Measurements from ENCODE around the gene DAPK3. TPM values are rescaled to one million over a fixed set of nuclear protein-coding genes. Genes with fewer than 3 reads are reported as not detected.
"Not testable (repeated sequence)": the region's sequence is repeated elsewhere in the genome, so short reads cannot be mapped to it uniquely, and the experiment has no call there.

The DAPK3 gene
- total RNA-seq, 1 donor from 2014 or later: 67.5 TPM

DNA sequence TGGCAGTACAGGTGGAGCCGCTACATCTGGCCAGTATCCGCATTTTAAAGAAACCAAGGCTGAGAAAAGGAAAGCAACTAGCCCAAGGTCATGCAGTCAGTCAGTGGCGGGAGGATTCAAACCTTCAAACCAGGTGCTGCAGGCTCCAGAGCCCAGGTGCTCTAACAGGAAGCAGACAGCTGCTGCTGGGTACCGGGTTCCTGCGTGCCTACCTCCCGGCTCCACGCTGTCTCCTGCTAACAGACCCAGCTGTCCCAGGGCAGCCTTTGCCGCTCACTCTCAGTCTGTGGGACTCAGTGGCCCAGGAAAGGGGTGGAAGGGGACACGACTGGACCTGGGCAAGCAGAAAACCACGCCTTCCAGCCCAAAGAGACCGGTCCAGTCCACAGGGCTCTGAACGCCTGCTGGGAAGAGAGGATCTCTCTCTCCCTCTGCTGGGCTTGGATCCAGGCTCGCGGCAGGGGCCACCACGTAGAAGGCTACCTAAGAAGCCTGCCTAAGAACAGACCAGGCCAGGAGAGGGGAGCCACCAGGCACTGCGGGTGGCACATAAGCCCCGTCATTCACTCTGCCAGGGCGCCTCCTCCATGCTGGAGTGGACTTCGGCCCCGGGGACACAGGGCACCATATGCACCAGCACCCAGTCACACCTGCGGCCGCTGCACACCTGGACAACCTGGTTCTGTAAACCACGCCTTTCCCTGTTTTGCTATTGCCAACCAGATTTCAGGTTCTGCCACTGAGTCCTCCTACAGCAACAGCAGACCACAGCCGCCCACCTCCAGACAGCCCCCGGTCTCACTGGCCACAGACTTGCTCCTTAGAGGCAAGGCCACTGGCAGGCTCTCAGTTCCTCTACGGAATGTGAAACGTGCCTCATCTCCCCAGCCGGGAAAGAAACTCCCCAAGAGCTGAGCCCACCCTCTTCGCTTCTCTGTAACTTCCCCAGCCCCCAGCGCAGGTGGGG is 4.6 kb downstream of the DAPK3 start:
- intact Hi-C loops (cut with DNase I): loop anchor here (5.0 to 10.0 kb wide), 2 partner anchors 34 to 202 kb away; partner anchors contain the start of genes APBA3, MRPL54 and NMRK2
- no peak for DNase-seq (ENCODE audit: missing footprints)
- no peak for ATAC-seq

DNA sequence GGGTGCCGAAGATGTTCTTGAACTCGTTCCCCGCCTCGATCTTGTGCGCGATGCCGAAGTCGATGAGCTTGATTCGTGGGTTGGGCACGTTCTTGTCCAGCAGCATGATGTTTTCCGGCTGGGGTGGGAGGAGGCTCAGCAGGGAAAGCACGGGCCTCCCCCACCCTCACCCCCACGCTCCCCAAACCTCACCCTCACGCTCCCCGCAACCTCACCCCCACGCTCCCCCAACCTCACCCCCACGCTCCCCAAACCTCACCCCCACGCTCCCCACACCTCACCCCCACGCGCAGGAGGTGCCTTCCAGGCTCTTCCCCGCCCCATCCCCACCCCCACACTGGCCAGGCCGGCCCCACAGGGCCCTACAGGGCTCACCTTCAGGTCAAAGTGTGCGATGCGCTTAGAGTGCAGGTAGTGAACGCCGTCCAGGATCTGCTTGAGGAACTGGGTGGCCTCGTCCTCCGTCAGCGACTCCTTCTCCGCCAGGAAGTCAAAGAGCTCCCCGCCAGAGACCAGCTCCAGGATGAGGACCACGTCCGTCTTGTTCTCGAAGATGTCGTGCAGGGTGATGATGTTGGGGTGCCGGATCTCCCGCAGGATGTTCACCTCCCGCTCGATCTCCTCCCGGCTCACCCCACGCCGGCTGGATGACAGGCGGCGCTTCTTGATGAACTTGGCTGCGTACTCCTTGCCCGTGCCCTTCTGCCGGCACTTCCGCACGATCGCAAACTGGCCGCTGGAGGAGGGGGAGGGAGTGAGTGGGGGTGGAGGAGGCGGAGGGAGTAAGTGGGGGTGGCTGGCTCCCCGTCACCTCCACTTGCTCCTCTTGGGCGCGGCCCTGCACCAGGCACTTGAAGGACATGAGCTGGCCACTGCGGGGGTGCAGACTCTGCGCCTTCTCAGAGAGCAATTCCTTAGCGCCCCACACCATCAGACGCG is 6.4 kb downstream of the DAPK3 start:
- no peak for ATAC-seq
- intact Hi-C loops (cut with DNase I): loop anchor here (5.0 to 10.0 kb wide), 2 partner anchors 32 to 200 kb away; partner anchors contain the start of genes APBA3, MRPL54 and NMRK2
- DNase-seq (ENCODE audit: missing footprints): no peak

DNA sequence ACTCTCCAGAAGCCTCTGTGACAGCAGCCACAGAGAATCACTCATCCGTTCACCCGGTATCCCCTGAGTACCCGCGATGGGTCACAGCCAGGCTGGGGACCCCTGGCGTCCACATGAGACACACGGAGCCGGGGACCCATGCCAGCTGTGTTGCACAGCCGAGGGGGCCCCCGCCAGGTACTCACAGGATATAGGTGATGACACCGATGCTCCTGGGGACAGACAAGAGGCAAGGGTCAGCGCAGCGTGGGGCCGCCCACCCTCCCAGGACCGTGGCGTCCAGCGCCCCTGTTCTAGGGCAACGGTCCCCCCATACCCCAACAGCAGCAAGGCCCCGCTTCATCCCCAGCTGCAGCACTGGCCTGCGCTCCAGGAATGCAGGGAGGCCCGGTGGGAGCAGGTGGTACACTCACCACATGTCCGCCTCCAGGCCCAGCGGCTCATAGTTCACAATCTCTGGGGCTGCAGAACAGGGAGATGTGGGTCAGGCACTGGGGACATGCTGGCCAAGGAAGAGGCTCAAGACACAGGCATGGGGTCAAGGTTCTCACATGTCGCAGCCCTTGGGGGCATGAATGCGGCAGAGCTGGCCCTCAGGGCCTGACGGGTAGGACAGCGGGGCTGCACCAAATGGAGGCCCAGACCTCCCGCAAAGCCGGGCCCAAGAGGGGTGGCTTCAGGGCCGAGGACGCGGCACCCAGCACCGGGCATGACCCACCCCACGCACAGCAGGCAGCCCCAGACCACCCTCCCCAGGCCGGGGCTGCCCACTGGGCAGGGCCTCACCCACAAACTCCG is 7.2 kb downstream of the DAPK3 start:
- intact Hi-C loops (cut with DNase I): loop anchor here (10.0 kb wide), 1 partner anchor 199 kb away; the partner anchor contains the start of genes APBA3 and MRPL54
- ATAC-seq (no peak), DNase-seq (ENCODE audit: missing footprints) (no peak)

DNA sequence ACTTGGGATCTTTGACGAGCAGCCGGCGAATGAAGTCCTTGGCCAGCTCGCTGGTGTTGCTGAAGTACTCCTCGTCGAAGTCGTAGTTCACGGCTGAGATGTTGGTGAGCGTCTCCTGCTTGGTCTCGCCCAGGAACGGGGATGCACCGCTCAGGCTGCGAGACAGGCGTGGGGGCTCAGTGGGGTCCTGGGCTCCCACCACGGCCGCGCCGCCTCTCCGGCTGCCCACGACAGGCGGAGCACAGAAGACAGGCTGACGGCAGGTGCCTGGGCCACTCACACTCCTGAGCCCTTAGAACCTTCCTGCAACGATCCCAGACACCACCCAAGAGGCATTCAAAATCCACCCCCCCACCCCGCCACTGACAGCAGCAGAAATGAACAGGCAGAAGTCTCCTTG is 9.9 kb downstream of the DAPK3 start:
- DNase-seq (ENCODE audit: missing footprints): no peak
- ATAC-seq: peak; percentile 5
- intact Hi-C loops (cut with DNase I): loop anchor here (10.0 kb wide), 1 partner anchor 196 kb away; the partner anchor contains the start of genes APBA3 and MRPL54

DNA sequence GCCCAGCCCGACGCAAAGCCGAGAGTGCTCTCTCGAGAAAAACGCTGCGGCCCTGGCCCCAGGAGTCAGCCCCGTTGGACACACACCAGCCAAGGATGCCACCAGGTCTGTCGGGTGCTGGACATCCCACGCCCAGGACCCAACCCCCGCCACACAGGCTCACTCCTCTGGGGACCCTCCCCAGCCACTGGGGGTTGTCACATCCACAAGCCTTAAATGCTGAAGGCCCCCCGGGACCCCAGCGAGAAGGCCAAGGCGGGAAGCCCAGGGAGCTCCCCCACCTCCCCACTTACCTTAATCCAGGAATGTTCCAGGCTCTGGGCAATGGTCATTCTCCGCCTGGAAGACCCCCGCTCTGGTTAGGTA is 11.2 kb downstream of the DAPK3 start:
- DNase-seq (ENCODE audit: missing footprints) (no peak), ATAC-seq (no peak)
- intact Hi-C loops (cut with DNase I): loop anchor here (10.0 kb wide), 1 partner anchor 195 kb away; the partner anchor contains the start of genes APBA3 and MRPL54

DNA sequence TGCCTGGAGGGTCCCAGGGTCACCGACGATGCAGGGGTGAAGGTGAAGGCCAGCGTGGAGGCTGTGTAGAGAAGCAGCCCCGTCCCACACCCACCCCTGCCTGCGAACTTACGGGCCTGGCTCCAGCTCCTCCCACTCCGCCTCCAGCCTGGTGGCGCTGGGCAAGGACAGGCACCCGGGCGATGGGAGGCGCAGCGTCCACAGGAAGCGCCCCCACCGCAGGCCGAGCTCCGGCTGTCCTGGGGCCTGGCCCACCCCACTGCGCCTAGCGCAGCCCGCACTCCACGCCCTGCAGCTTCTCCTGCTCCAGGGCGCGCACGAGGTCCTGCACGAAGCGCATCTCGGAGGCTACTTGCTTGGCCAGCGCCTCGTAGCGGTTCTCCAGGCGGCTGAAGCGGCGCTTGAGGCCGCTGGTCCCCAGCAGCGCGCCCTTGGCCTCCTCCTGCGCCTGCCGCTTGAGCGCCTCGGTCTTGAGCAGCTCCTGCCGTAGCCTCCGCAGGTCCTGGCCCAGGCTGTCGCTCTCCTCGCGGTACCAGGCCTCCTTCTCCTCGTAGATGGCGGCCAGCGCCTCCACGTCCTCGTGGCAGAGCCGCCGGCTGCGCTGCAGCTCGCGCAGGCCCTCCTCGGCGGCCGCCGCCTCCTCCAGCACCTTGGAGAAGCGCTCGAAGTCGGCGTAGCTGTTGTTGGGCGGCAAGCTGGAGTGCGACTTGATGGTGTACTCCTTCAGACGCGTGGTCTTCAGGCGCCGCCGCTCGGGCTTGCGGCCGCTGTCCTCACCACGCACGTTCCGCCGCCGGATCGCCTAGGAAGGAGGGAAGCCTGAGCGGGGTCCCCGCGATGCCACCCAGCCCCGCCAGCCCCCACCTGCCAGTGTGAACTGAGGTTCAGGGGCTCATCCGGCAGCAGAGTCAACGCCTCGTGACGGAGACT is 11.8 kb downstream of the DAPK3 start:
- intact Hi-C loops (cut with DNase I): no loop called here
- ATAC-seq: no peak
- DNase-seq (ENCODE audit: missing footprints): no peak

DNA sequence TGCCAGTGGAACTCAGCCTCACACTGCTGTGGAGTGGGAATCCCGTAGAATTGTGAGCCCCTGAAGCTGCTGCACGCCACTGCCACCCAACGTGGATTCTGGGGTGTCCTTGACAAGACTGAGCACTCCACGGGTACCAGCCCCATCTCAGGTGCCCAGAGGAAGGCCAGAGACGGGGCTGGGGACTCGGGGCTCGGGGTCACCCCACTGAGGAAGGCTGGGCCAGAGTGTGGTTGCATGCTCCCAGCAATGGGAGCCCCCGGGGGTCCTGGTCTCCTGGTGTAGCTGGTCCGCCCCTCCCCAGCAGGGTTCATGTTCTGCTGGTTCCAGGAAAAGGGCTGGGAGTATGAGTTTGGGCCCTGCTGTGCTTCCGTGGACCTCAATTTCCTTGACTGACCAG is 15.2 kb downstream of the DAPK3 start:
- intact Hi-C loops (cut with DNase I): no loop called here
- DNase-seq (ENCODE audit: missing footprints): no peak
- no peak for ATAC-seq

DNA sequence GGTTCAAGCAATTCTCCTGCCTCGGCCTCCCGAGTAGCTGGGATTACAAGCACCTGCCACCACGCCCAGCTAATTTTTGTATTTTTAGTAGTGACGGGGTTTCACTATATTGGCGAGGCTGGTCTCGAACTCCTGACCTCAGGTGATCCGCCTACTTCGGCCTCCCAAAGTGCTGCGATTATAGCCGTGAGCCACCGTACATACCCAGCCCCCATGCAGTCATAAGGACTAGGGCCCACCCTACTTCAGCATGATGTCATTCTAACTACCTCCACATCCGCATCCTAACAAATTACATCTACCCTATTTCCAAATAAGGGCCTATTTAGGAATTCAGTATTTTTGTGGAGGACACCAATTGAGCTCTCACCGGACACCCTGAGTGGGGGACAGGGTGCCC is 15.6 kb downstream of the DAPK3 start:
- ATAC-seq; DNase-seq (ENCODE audit: missing footprints); intact Hi-C loops (cut with DNase I): not testable (repeated sequence)

DNA sequence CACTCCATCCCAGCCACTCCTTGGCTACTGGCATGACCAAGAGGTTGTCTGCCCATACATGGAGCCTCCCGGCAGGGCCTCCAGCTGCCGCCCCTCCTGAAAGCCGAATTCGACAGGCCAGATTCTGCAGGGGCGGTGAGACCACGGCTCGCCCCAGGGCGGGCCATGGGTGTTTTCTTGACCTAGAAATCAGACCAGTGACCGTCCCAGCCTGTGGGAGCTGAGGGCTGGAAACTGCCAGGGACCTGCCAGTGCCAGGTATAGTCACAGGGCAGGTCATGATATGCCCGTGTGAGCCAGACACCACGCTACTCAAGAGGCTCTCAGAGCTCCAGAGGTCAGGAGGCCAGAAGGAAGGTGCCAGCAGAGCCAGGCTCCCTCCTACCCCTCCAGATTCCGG is 16.8 kb downstream of the DAPK3 start:
- DNase-seq (ENCODE audit: missing footprints) (no peak), ATAC-seq (peak; percentile 37)
- intact Hi-C loops (cut with DNase I): loop anchor here (5.0 kb wide), 1 partner anchor 1787 kb away; no protein-coding TSS in a partner anchor

DNA sequence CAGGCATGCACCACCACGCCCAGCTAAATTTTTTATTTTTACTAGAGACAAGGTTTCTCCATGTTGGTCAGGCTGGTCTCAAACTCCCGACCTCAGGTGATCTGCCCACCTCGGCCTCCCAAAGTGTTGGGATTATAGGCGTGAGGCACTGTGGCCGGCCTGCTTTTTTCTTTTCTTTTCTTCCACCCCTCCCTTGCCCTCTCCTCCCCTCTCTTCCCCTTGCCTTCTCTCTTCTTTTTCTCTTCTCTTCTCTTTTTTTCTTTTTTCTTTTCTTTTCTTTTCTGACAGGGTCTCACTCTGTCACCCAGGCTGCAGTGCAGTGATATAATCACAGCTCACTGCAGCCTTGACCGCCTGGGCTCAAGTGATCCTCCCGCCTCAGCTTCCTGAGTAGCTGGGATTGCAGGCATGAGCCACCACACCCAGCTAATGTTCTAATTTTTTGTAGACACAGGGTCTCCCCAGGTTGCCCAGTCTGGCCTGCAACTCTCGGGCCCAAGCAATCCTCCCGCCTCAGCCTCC is 18.1 kb downstream of the DAPK3 start:
- DNase-seq (ENCODE audit: missing footprints); ATAC-seq: not testable (repeated sequence)
- intact Hi-C loops (cut with DNase I): loop anchor here (5.0 kb wide), 1 partner anchor 1786 kb away; no protein-coding TSS in a partner anchor

DNA sequence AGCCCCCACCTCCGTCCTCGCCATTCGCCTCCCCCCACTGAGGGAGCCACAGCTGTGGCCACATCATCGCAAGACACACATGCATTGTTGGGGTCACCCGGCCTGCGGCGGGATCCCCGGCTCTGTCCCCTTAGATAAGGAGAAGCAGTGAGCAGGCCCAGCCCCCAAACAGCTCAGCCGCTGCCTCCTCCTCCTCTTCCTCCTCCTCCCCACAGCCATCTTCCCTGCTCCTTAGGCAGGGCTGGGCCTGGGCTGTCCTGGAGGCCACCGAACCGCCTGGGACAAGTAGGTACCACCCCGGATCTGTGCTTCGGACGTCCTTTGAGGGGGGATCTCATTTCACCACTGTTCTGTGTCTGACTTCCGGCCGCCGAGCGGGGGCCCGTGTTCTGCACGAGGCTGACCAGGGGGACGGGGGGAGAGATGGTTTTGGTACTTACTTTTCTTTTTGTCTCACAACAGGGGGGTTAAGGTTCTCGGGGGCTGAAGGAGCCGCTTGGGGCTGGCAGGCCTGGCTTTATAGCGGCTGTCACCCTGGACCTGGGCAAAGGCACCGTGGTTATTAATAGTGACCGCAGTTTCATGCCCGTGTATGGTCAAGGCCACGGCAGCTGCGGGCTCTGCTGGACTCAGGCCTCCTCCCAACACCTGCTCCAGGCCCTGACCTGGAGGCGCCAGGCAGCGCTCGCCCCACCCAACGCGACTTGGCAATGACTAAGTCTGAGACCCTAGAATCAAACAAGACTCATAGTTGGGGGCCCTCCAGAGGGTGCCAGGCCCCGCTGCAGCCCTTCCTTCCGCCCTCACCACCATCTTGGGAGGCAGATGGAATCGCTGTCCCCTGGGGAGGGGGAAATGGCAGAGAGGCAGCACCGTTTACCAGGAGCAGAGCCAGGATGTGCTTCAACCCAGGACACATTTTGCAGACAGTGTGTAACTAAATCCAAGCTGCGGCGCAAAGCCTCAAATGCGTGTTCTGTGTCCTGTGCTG is 19.7 kb downstream of the DAPK3 start:
- ATAC-seq (peak; percentile 76), DNase-seq (ENCODE audit: missing footprints) (peak; percentile 82)
- intact Hi-C loops (cut with DNase I): loop anchor here (5.0 kb wide), 1 partner anchor 1784 kb away; no protein-coding TSS in a partner anchor

DNA sequence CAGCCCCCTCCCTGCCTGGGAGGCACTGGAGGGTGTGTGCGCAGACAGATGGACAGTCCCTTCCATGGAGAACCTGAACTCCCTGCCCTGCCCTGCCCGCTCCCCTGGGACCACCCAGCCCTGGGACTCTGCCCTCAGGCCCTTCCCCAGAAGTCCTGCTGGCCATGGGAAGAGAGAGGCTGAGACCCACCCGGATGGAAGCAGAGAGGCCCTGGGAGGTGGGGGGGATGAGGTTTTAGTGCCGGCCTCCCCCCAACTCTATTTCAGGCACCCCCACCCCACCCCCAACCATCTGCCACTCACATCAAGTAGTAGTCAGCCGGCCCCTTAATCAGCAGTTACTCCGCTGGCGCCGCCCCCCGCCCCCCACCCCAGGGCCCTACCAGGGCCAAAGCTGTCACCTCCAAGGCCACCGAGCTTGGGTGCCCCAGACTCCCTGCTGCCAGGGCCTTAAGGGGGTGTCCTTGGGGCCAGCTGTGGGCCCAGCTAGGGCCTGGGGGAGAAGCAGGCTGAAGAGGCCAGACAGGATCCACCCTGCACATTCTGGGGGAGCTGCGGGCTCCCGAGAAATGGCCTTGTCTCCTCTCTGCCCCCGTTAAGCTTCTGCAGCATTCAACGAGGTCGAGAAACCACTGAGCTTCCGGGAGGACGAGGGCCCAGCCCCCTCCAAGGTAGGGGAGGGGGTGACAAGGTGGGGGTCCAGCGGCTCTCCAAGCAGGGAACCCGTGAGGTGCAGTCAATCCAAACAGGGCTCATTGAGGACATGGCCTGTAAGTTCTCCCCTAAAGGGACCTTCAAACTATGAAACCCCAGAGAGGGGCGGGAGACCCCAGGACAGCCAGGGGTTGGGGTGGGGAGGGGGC is 20.7 kb downstream of the DAPK3 start:
- DNase-seq (ENCODE audit: missing footprints) (no peak), ATAC-seq (peak; percentile 17)
- intact Hi-C loops (cut with DNase I): loop anchor here (5.0 kb wide), 1 partner anchor 1783 kb away; no protein-coding TSS in a partner anchor

DNA sequence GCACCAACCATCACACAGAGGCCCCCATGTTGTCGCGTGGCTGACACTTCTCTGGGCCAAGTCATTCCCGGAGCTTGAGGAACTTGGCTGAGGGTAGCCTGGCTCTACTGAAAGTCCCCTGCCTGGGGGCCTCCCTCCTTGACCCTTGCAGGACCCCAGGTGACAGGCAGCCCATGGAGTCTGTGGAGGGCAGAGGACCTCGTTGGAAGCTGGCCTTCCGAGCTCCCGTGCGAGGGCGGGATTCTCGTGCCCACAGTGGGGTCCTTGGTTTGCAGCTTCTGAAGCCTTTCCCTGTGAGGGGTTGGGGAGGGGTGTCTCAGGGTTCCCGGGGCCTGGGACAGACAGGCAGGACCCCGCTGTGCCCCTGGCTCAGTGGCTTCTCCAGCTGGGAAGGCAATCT is 21.6 kb downstream of the DAPK3 start:
- ATAC-seq: no peak
- DNase-seq (ENCODE audit: missing footprints): no peak
- intact Hi-C loops (cut with DNase I): no loop called here

DNA sequence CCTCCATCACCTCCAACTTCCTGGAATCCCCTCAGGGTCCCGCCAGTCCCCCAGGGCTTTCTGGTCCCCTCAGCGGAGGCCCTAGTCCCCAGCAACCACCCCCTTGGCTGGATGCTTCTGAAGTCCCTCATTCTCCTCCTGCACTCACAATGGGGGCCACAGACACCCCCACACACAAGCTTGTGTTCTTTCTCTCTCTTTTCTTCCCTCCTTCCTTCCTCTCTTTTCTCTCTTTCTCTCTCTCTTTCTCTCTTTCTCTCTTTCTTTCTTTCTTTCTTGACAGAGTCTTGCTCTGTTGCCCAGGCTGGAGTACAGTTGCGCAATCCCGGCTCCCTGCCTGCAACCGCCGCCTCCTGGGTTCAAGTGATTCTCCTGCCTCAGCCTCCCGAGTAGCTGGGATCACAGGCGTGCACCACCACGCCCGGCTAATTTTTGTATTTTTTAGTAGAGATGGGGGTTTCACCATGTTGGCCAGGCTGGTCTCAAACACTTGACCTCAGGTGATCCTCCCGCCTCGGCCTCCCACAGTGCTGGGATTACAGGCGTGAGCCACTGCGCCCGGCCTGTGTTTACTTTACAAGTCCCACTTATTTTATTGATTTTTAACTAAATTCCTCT is 23.5 kb downstream of the DAPK3 start:
- ATAC-seq; DNase-seq (ENCODE audit: missing footprints); intact Hi-C loops (cut with DNase I): not testable (repeated sequence)
